Aorta (tissue), 5 donors: ENCODE results near the gene CLDN25. TPM values are rescaled to one million over a fixed set of nuclear protein-coding genes. Genes with fewer than 3 reads are reported as not detected.

Experiments used
- ATAC-seq: fragments of 200-7000 bp; cut with Tn5 transposase; one replicate; pipeline ENCODE4 v1.9.1; 2022; ENCODE audit warnings: moderate library complexity; ENCODE audit not compliant: low FRiP score
- DNase-seq, 2 donors: peaks; one replicate each; pipeline ENCODE4 v3.0.0-alpha.2; 2020
- H3K27ac ChIP-seq, 2 donors: one replicate each; pipeline ENCODE4 v1.5.1; 2013; ENCODE audit warnings: low read length in 2 of 2, mild to moderate bottlenecking in 2 of 2, moderate library complexity in 2 of 2, control low read depth in 1 of 2, inconsistent platforms in 1 of 2, low read depth in 1 of 2
- H3K27me3 ChIP-seq, 2 donors: one replicate each; pipeline ENCODE4 v1.6.1; 2013; ENCODE audit warnings: control low read depth in 1 of 2, low read length in 1 of 2, mild to moderate bottlenecking in 1 of 2, moderate library complexity in 1 of 2; ENCODE audit not compliant: insufficient read depth in 2 of 2, control insufficient read depth in 1 of 2
- H3K36me3 ChIP-seq, 2 donors: one replicate each; pipeline ENCODE4 v1.6.1; 2013; ENCODE audit warnings: control low read depth in 1 of 2, low read length in 1 of 2, mild to moderate bottlenecking in 1 of 2; ENCODE audit not compliant: insufficient read depth in 2 of 2, control insufficient read depth in 1 of 2
- H3K4me1 ChIP-seq, 2 donors: one replicate each; pipeline ENCODE4 v1.6.1; 2013; ENCODE audit warnings: low read length in 2 of 2, control low read depth in 1 of 2, mild to moderate bottlenecking in 1 of 2, moderate library complexity in 1 of 2; ENCODE audit not compliant: insufficient read depth in 2 of 2, control insufficient read depth in 1 of 2
- H3K4me3 ChIP-seq, 2 donors: one replicate each; pipeline ENCODE4 v1.5.1; 2013; ENCODE audit warnings: low read length in 2 of 2, control low read depth in 1 of 2, mild to moderate bottlenecking in 1 of 2
- H3K9me3 ChIP-seq: one replicate; pipeline ENCODE4 v1.6.1; 2013; ENCODE audit warnings: mild to moderate bottlenecking, low read length; ENCODE audit not compliant: control insufficient read depth
- WGBS, 2 donors: extraction: QIAGEN DNeasy Blood & Tissue Kit; methylation state at CpG; one replicate each; pipeline ENCODE4 v1.1.7; 2013; 5-methylcytosine and 5-hydroxymethylcytosine counted together
- intact Hi-C, 2 donors: fragments of 100-400 bp; cut with DNase I; formaldehyde crosslinking; loops; one replicate each; pipeline versions ENCODE4 v1.14.2 to v1.15.0; 2022
- polyA plus RNA-seq, 2 donors: library from polyadenylated mRNA; stranded (reverse); fragments of 200-250 nt; gene quantifications; one replicate each; pipeline ENCODE4 v1.2.3, GENCODE V29; 2013
- total RNA-seq, 2 donors: library from RNA; stranded (reverse); fragmentation: NEBNext Ultra II Directional; extraction: Animal tissue kit (Norgen Biotek cat#: 25700); gene quantifications; one replicate each; pipeline ENCODE4 v1.2.1, GENCODE V29; 2021
- donor health status: healthy with polysubstance abuse.
- donor health status: Bipolar disorder and iron deficiency.
- donor health status: DM: no; HTN: no; CAD: no.
- donor health status: DM: no; HTN: no; CAD: no.
- donor health status: DM: yes; HTN: yes; CAD: no.

CLDN25 gene
- total and polyA plus RNA-seq, 4 donors, result not detected

- H3K27ac ChIP-seq, result no peak overlapping the region
- no peaks in the 10 kb centered on the region for H3K36me3 ChIP-seq
- ATAC-seq (no peak), DNase-seq (no peak)
- no peak overlapping the region for H3K4me3 ChIP-seq
- H3K27me3 ChIP-seq, result no peaks in the 10 kb centered on the region
- 84 to 85% methylated on average over 35 of the region's 35 CpGs for WGBS, 2 donors
- intact Hi-C loops, result no loop called here
- no peaks in the 10 kb centered on the region for H3K4me1 ChIP-seq
- no peaks in the 10 kb centered on the region for H3K9me3 ChIP-seq
Observed at GRCh38 chr11:113789675-113790320, 10.2 kb downstream of the CLDN25 start.

- Histone ChIP-seq H3K4me1 (no peaks in the 10 kb centered on the region), H3K9me3 (no peaks in the 10 kb centered on the region), H3K4me3 (no peak overlapping the region), H3K27me3 (no peaks in the 10 kb centered on the region), H3K36me3 (peaks cover 0 to 4% of the 10 kb centered on the region in 2 donors), H3K27ac (no peak overlapping the region)
- DNase-seq, result no peak
- WGBS, 2 donors, result 53 to 56% methylated on average over 3 of the region's 3 CpGs
- peak; percentile 83 for ATAC-seq
- intact Hi-C loops, result loop anchor here (5.0 kb wide), 1 partner anchor 489 kb away; no protein-coding TSS in a partner anchor
Observed at GRCh38 chr11:113796663-113797259, 17.2 kb downstream of the CLDN25 start.

- no peak for DNase-seq
- Histone ChIP-seq H3K27ac (no peak overlapping the region), H3K4me3 (no peak overlapping the region), H3K9me3 (no peaks in the 10 kb centered on the region), H3K27me3 (no peaks in the 10 kb centered on the region), H3K4me1 (no peaks in the 10 kb centered on the region), H3K36me3 (peaks cover 6 to 9% of the 10 kb centered on the region in 2 donors)
- intact Hi-C loops, result no loop called here
- ATAC-seq, result no peak
Observed at GRCh38 chr11:113802621-113803020, 23.0 kb downstream of the CLDN25 start.

GRCh38 chr11:113805640-113806039 is 26.0 kb downstream of the CLDN25 start:
- Histone ChIP-seq H3K9me3 (no peaks in the 10 kb centered on the region), H3K4me3 (no peak overlapping the region), H3K27ac (no peak overlapping the region), H3K4me1 (no peaks in the 10 kb centered on the region), H3K36me3 (peaks cover 6 to 8% of the 10 kb centered on the region in 2 donors), H3K27me3 (no peaks in the 10 kb centered on the region)
- ATAC-seq (no peak), DNase-seq (no peak)
- intact Hi-C loops, result no loop called here

- no peaks in the 10 kb centered on the region for H3K4me1 ChIP-seq
- no peak overlapping the region for H3K4me3 ChIP-seq
- no peak overlapping the region for H3K27ac ChIP-seq
- peaks cover 8% of the 10 kb centered on the region in 2 donors for H3K36me3 ChIP-seq
- WGBS, 2 donors, result 91 to 94% methylated on average over 2 of the region's 2 CpGs
- intact Hi-C loops, result no loop called here
- DNase-seq, result no peak
- H3K9me3 ChIP-seq, result no peaks in the 10 kb centered on the region
- no peak for ATAC-seq
- no peaks in the 10 kb centered on the region for H3K27me3 ChIP-seq
Observed at GRCh38 chr11:113806406-113806805, 26.8 kb downstream of the CLDN25 start.

- no peaks in the 10 kb centered on the region for H3K4me1 ChIP-seq
- no peaks in the 10 kb centered on the region for H3K27me3 ChIP-seq
- H3K27ac ChIP-seq, result no peak overlapping the region
- 47% methylated on average over 2 of the region's 2 CpGs for WGBS, 2 donors
- no peaks in the 10 kb centered on the region for H3K9me3 ChIP-seq
- H3K4me3 ChIP-seq, result no peak overlapping the region
- peaks cover 4 to 6% of the 10 kb centered on the region in 2 donors for H3K36me3 ChIP-seq
- intact Hi-C loops, result no loop called here
- ATAC-seq, result no peak
- DNase-seq, result no peak
Observed at GRCh38 chr11:113808931-113809330, 29.3 kb downstream of the CLDN25 start.

- no peaks in the 10 kb centered on the region for H3K9me3 ChIP-seq
- no peaks in the 10 kb centered on the region for H3K4me1 ChIP-seq
- no peak overlapping the region for H3K27ac ChIP-seq
- DNase-seq (no peak), ATAC-seq (no peak)
- H3K27me3 ChIP-seq, result no peaks in the 10 kb centered on the region
- no peak overlapping the region for H3K4me3 ChIP-seq
- peaks cover 0 to 5% of the 10 kb centered on the region in 2 donors for H3K36me3 ChIP-seq
- intact Hi-C loops, result no loop called here
Observed at GRCh38 chr11:113814181-113814580, 34.6 kb downstream of the CLDN25 start.

GRCh38 chr11:113817162-113817561 is 37.6 kb downstream of the CLDN25 start:
- H3K4me3 ChIP-seq, result no peak overlapping the region
- intact Hi-C loops, result no loop called here
- H3K9me3 ChIP-seq, result no peaks in the 10 kb centered on the region
- no peaks in the 10 kb centered on the region for H3K4me1 ChIP-seq
- peaks cover 3 to 7% of the 10 kb centered on the region in 2 donors for H3K36me3 ChIP-seq
- no peak for ATAC-seq
- DNase-seq, result no peak
- H3K27ac ChIP-seq, result no peak overlapping the region
- 87 to 89% methylated on average over 1 of the region's 1 CpG for WGBS, 2 donors
- no peaks in the 10 kb centered on the region for H3K27me3 ChIP-seq

GRCh38 chr11:113817626-113818025 is 38.0 kb downstream of the CLDN25 start:
- ATAC-seq, result no peak
- no peak for DNase-seq
- intact Hi-C loops, result no loop called here
- Histone ChIP-seq H3K27ac (no peak overlapping the region), H3K4me1 (no peaks in the 10 kb centered on the region), H3K9me3 (no peaks in the 10 kb centered on the region), H3K27me3 (no peaks in the 10 kb centered on the region), H3K4me3 (no peak overlapping the region), H3K36me3 (peaks cover 3 to 7% of the 10 kb centered on the region in 2 donors)
- 88% methylated on average over 6 of the region's 6 CpGs for WGBS, 2 donors
